ENCODE measurements around the gene PRELID3B.

Gene PRELID3B

GRCh38 chr20:59004763-59005522 is 37.6 kb downstream of the PRELID3B start:
- peaks cover 12% of the 10 kb centered on the region for H3F3A ChIP-seq (ENCODE audit: insufficient read depth)
- TF ChIP-seq CTCF (IDR thresholded peaks at IDR 0.05; ENCODE audit: insufficient read depth, low read length, poor library complexity, severe bottlenecking) = no peak
- TF ChIP-seq EZH2phosphoT487 (conservative IDR thresholded peaks at IDR 0.05; ENCODE audit: low read length) = no peak
- H3K4me2 ChIP-seq (ENCODE audit: low read depth, low read length, poor library complexity, severe bottlenecking) = peak overlapping the region; percentile 86
- H3K27me3 ChIP-seq (ENCODE audit: low read length) = no peaks in the 10 kb centered on the region
- H3K4me3 ChIP-seq (ENCODE audit: insufficient read depth, low read length, poor library complexity, severe bottlenecking) = peak overlapping the region; percentile 74
- no peaks in the 10 kb centered on the region for H3K9me2 ChIP-seq (replicated peaks; ENCODE audit: insufficient read depth, low read length)
- H3K79me2 ChIP-seq (ENCODE audit: insufficient read depth, low read length) = peaks cover 32% of the 10 kb centered on the region
- H3K27ac ChIP-seq (ENCODE audit: low read depth, low read length) = peak overlapping the region; percentile 86
- H3K36me3 ChIP-seq (ENCODE audit: low read length) = no peaks in the 10 kb centered on the region
- H3K9me3 ChIP-seq (ENCODE audit: insufficient read depth, low read length) = no peaks in the 10 kb centered on the region
- peak overlapping the region; percentile 91 for H3K9ac ChIP-seq (ENCODE audit: low read length)
- no peak overlapping the region for H2AFZ ChIP-seq (ENCODE audit: low read depth, low read length, severe bottlenecking)
- 0 out of 2 replicates have a peak, but pooled peaks cover 3% of the 10 kb centered on the region for H4K20me1 ChIP-seq (ENCODE audit: low read depth, low read length)

- no peak for TF ChIP-seq EZH2phosphoT487 (conservative IDR thresholded peaks at IDR 0.05; ENCODE audit: low read length)
- Histone ChIP-seq H3K36me3 (ENCODE audit: low read length) (no peaks in the 10 kb centered on the region), H3K27me3 (ENCODE audit: low read length) (no peaks in the 10 kb centered on the region), H3K79me2 (ENCODE audit: insufficient read depth, low read length) (peaks cover 32% of the 10 kb centered on the region), H3K9me3 (ENCODE audit: insufficient read depth, low read length) (no peaks in the 10 kb centered on the region), H2AFZ (ENCODE audit: low read depth, low read length, severe bottlenecking) (no peak overlapping the region), H3K4me3 (ENCODE audit: insufficient read depth, low read length, poor library complexity, severe bottlenecking) (peak overlapping the region; percentile 74), H3K4me2 (ENCODE audit: low read depth, low read length, poor library complexity, severe bottlenecking) (peak overlapping the region; percentile 86), H3F3A (ENCODE audit: insufficient read depth) (peaks cover 12% of the 10 kb centered on the region), H3K9me2 (replicated peaks; ENCODE audit: insufficient read depth, low read length) (no peaks in the 10 kb centered on the region), H3K27ac (ENCODE audit: low read depth, low read length) (peak overlapping the region; percentile 86), H4K20me1 (ENCODE audit: low read depth, low read length) (0 out of 2 replicates have a peak, but pooled peaks cover 3% of the 10 kb centered on the region), H3K9ac (ENCODE audit: low read length) (peak overlapping the region; percentile 91)
Observed at GRCh38 chr20:59004493-59004762, 38.2 kb downstream of the PRELID3B start.

GRCh38 chr20:59003836-59004492 is 38.6 kb downstream of the PRELID3B start:
- Histone ChIP-seq H3K9ac (ENCODE audit: low read length) (peak overlapping the region; percentile 91), H3K36me3 (ENCODE audit: low read length) (no peaks in the 10 kb centered on the region), H3K27ac (ENCODE audit: low read depth, low read length) (peak overlapping the region; percentile 86), H3K79me2 (ENCODE audit: insufficient read depth, low read length) (peaks cover 32% of the 10 kb centered on the region), H3K4me2 (ENCODE audit: low read depth, low read length, poor library complexity, severe bottlenecking) (peak overlapping the region; percentile 86), H3K9me3 (ENCODE audit: insufficient read depth, low read length) (no peaks in the 10 kb centered on the region), H3K27me3 (ENCODE audit: low read length) (no peaks in the 10 kb centered on the region), H3F3A (ENCODE audit: insufficient read depth) (peaks cover 12% of the 10 kb centered on the region), H3K4me3 (ENCODE audit: insufficient read depth, low read length, poor library complexity, severe bottlenecking) (peak overlapping the region; percentile 74), H3K9me2 (replicated peaks; ENCODE audit: insufficient read depth, low read length) (no peaks in the 10 kb centered on the region), H2AFZ (ENCODE audit: low read depth, low read length, severe bottlenecking) (no peak overlapping the region), H4K20me1 (ENCODE audit: low read depth, low read length) (0 out of 2 replicates have a peak, but pooled peaks cover 3% of the 10 kb centered on the region)
- no peak for TF ChIP-seq EZH2phosphoT487 (conservative IDR thresholded peaks at IDR 0.05; ENCODE audit: low read length)
- TF ChIP-seq CTCF (IDR thresholded peaks at IDR 0.05; ENCODE audit: insufficient read depth, low read length, poor library complexity, severe bottlenecking) = no peak
